ENCODE results near the gene CLPTM1L. TPM values are rescaled to one million over a fixed set of nuclear protein-coding genes. Genes with fewer than 3 reads are reported as not detected.

CLPTM1L gene
- polyA plus RNA-seq, 1 experiment = 145 TPM

DNA sequence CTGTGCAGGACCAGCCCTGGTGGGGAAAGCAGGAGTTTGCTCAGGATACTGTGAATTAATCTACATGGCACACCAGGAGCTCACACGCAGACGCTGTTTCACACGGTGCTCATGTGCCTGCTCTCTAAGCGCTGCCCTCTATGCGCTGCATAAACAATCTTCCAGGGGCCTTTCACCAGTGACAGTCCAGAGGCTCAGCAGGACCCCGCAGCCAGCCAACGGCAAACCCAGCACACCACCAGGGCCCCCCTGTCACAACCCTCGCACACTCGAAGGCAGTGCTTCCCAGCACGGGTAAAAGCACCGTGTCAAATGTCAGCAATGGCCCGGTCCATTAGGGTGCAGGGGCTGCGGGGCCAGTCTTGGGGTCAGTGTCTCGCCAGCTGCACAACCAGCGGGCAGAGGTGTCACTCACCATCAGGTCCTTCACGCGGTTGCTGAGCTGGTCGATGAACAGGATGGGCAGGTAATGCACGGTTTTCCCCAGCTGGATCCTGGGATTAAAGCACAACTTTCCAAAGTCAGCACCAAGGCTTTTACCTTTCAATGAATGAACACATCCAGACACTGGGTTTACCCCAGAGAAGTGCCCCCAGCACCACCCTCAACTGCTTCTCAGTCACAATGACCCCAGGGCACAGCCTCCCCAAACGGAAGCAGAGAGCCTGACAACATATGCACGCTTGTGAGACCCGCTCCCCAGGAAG is 7.3 kb downstream of the CLPTM1L start:
- Histone ChIP-seq H3K4me3 (ENCODE audit: low read depth, low read length) (no peak overlapping the region), H3K27me3 (ENCODE audit: control insufficient read depth, insufficient read depth, low read length) (no peaks in the 10 kb centered on the region), H3K36me3 (ENCODE audit: control insufficient read depth, insufficient read depth, low read length) (peaks cover 46% of the 10 kb centered on the region)
- CTCF ChIA-PET = no interaction called here
- POLR2A ChIA-PET = interaction anchor here (0.7 kb wide), 1 partner anchor 360 kb away, joined by 3 read pairs; no protein-coding TSS in a partner anchor
- DNase-seq (ENCODE audit: low read depth) = no peak
- TF ChIP-seq, protein P1, sequence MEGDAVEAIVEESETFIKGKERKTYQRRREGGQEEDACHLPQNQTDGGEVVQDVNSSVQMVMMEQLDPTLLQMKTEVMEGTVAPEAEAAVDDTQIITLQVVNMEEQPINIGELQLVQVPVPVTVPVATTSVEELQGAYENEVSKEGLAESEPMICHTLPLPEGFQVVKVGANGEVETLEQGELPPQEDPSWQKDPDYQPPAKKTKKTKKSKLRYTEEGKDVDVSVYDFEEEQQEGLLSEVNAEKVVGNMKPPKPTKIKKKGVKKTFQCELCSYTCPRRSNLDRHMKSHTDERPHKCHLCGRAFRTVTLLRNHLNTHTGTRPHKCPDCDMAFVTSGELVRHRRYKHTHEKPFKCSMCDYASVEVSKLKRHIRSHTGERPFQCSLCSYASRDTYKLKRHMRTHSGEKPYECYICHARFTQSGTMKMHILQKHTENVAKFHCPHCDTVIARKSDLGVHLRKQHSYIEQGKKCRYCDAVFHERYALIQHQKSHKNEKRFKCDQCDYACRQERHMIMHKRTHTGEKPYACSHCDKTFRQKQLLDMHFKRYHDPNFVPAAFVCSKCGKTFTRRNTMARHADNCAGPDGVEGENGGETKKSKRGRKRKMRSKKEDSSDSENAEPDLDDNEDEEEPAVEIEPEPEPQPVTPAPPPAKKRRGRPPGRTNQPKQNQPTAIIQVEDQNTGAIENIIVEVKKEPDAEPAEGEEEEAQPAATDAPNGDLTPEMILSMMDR (IDR thresholded peaks at IDR 0.05; ENCODE audit: insufficient read depth, low read depth, low read length) = no peak

DNA sequence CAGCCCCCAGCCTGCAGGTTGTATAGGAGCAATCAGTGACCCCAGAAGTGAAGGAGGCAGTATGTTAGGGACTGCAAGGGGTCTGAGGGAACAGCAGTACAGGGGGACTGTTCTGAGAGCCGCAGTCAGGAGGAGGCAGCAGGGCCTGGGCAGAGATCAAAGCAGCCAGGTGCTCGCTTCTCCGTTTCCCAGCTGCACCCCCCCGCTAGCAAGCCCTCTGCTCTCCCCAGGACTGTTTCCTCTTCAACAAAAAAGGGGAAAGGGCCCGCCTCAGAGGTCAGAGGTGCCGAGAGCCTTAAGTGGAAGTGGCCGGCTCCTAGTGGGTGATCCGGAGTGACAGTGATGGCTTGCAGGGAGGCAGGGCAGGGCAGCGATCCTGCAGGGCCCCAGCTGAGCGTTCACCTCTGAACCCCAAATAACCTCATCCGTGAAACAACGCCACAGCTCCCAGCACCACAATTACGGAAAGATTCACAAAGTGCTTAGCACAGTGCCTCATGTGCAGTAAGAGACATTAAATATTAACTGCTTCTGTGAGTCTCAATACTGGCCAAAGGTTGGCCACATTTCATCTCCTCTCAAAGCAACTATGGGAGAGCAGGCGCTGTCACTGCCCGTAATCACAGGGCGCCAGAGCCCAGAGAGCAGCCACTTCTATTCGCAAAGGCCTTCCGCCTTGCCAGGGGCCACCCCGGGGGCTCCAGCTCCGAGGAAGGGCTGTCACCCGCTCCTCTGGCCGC is 8.0 kb downstream of the CLPTM1L start:
- TF ChIP-seq, protein P1 (IDR thresholded peaks at IDR 0.05; ENCODE audit: insufficient read depth, low read depth, low read length) = no peak
- Histone ChIP-seq H3K36me3 (ENCODE audit: control insufficient read depth, insufficient read depth, low read length) (peaks cover 48% of the 10 kb centered on the region), H3K4me3 (ENCODE audit: low read depth, low read length) (no peak overlapping the region), H3K27me3 (ENCODE audit: control insufficient read depth, insufficient read depth, low read length) (no peaks in the 10 kb centered on the region)
- ChIA-PET POLR2A (no interaction called here), CTCF (no interaction called here)
- DNase-seq (ENCODE audit: low read depth) = no peak

DNA sequence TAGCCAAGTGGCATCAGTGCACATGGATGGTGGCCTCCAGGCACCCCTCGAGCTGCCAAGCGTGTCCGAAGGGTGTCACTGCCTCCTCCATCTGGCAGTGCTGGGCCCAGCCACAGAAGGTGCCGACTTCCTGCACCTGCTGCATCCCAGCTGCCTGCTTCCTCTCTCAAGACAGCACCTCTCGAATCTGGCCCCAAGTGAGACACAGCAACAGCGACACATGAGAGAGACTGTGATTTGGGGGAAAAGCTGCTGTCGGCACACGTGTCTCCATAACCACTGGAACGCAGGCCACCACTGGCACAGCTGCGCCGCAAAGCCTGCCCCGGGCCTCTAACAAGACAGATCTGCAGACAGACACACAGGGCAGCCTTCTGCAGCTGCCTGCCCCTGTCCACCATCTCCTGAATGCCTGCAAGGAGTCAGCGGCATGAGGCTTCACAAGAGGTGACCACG is 8.8 kb downstream of the CLPTM1L start:
- CTCF ChIA-PET = no interaction called here
- TF ChIP-seq, protein P1 (IDR thresholded peaks at IDR 0.05; ENCODE audit: insufficient read depth, low read depth, low read length) = no peak
- Histone ChIP-seq H3K4me3 (ENCODE audit: low read depth, low read length) (no peak overlapping the region), H3K36me3 (ENCODE audit: control insufficient read depth, insufficient read depth, low read length) (peaks cover 50% of the 10 kb centered on the region), H3K27me3 (ENCODE audit: control insufficient read depth, insufficient read depth, low read length) (no peaks in the 10 kb centered on the region)
- no peak for DNase-seq (ENCODE audit: low read depth)
- POLR2A ChIA-PET = no interaction called here

DNA sequence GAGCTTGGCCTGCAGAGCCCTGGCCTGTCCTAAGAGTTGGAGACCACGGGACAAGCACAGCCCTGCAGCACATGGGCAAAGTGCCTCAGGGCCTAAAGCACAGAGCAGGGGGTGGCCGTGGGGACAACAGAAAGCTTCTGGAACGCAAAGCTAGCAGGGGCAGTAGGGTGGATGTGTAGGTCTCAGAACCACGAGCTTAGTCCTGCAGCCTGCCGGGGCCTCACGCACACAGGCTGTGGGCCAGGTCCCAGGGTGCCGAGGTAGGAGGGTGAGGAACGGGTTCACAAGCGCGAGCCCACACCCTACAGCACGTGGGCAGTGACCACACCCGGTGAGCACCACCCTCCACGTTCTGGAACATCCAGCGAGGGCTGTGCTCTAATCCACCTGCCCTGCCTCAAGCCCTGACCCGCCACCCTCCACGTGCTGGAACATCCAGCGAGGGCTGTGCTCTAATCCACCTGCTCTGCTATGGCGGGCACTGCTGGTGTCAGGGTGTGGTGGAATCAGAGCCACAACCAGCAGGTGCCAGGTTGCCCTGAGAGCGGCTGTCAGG is 9.3 kb downstream of the CLPTM1L start:
- Histone ChIP-seq H3K27me3 (ENCODE audit: control insufficient read depth, insufficient read depth, low read length) (no peaks in the 10 kb centered on the region), H3K4me3 (ENCODE audit: low read depth, low read length) (no peak overlapping the region), H3K36me3 (ENCODE audit: control insufficient read depth, insufficient read depth, low read length) (peaks cover 52% of the 10 kb centered on the region)
- ChIA-PET POLR2A (no interaction called here), CTCF (no interaction called here)
- TF ChIP-seq, protein P1 (IDR thresholded peaks at IDR 0.05; ENCODE audit: insufficient read depth, low read depth, low read length) = no peak
- DNase-seq (ENCODE audit: low read depth) = no peak

DNA sequence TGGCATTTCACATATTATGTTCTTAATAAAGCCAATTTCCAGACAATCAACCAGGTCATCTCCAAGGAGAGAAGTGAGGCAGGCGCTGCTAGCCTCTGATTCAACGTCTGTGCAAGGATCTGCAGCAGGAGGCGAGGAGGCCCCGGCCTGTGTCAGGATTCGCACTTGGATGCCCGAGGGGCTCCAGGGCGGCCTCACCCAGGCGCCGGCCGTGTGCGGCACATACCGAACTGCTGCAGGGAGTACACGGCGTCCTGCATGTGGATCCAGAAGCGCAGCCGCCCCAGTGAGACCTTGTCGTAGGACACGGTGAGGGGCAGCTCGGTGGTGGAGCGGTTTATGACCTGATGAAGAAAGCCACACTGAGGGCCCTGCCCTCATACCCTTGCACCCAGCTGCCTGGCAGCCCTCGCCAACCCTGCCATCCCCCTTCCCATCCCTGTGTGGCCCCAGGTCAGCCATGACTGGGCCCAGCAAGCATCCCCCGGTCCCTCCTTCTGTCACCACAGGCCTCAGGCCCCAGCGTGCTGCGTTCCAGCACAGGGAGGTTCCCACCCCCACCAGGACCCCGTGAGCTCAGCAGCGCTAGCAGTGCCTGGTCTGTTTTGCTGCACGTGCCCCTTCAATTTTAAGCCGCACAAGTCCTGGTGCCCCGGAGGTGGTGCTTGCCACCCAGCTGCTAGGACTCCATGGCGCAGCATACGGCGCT is 9.9 kb downstream of the CLPTM1L start:
- TF ChIP-seq, protein P1 (IDR thresholded peaks at IDR 0.05; ENCODE audit: insufficient read depth, low read depth, low read length) = no peak
- no peak for DNase-seq (ENCODE audit: low read depth)
- Histone ChIP-seq H3K4me3 (ENCODE audit: low read depth, low read length) (no peak overlapping the region), H3K36me3 (ENCODE audit: control insufficient read depth, insufficient read depth, low read length) (peaks cover 55% of the 10 kb centered on the region), H3K27me3 (ENCODE audit: control insufficient read depth, insufficient read depth, low read length) (no peaks in the 10 kb centered on the region)
- CTCF ChIA-PET = no interaction called here
- POLR2A ChIA-PET = no interaction called here
